GM23338 (cell line): Measurements from ENCODE around the gene CD46. TPM values are rescaled to one million over a fixed set of nuclear protein-coding genes. Genes with fewer than 3 reads are reported as not detected.

Source experiments
- ATAC-seq: fragments of 200-7000 bp; cut with Tn5 transposase; 3 replicates; pipeline ENCODE4 v1.9.1; 2020
- DNase-seq: peaks from one replicate; pipeline ENCODE4 v3.0.0-alpha.2; 2015; ENCODE audit warnings: low spot score
- H2AFZ ChIP-seq: fragments of 200-600 bp; sonication (generic); 2 replicates; pipeline ENCODE4 v1.8.0; 2016; ENCODE audit warnings: antibody characterized with exemption, mild to moderate bottlenecking, moderate library complexity
- H3F3A ChIP-seq: fragments of 200-600 bp; sonication (generic); replicated peaks from 2 replicates; pipeline ENCODE4 v1.8.0; 2017; ENCODE audit warnings: antibody characterized with exemption, mixed run types, low read depth
- H3K27ac ChIP-seq: fragments of 200-600 bp; sonication (generic); 2 replicates; pipeline ENCODE4 v1.6.1; 2016; ENCODE audit warnings: low read depth
- H3K27me3 ChIP-seq: fragments of 200-600 bp; sonication (generic); 2 replicates; pipeline ENCODE4 v1.8.0; 2016; ENCODE audit warnings: mild to moderate bottlenecking, mixed run types, moderate library complexity; ENCODE audit not compliant: insufficient read depth
- H3K36me3 ChIP-seq: fragments of 200-600 bp; sonication (generic); 2 replicates; pipeline ENCODE4 v1.8.0; 2016; ENCODE audit warnings: mild to moderate bottlenecking; ENCODE audit not compliant: insufficient read depth
- H3K4me1 ChIP-seq: fragments of 200-600 bp; sonication (generic); 2 replicates; pipeline ENCODE4 v1.8.0; 2016; ENCODE audit warnings: mild to moderate bottlenecking, moderate library complexity; ENCODE audit not compliant: insufficient read depth
- H3K4me2 ChIP-seq: fragments of 200-600 bp; sonication (generic); 2 replicates; pipeline ENCODE4 v1.7.1; 2017; ENCODE audit warnings: mixed run types
- H3K4me3 ChIP-seq: fragments of 200-600 bp; sonication (generic); 2 replicates; pipeline ENCODE4 v1.6.1; 2016; ENCODE audit warnings: mixed run types
- H3K79me2 ChIP-seq: fragments of 200-600 bp; sonication (generic); replicated peaks from 2 replicates; pipeline ENCODE4 v1.8.0; 2017; ENCODE audit warnings: mild to moderate bottlenecking; ENCODE audit not compliant: insufficient read depth
- H3K9me2 ChIP-seq: fragments of 200-600 bp; sonication (generic); 2 replicates; pipeline ENCODE4 v1.8.0; 2017; ENCODE audit not compliant: insufficient read depth
- H4K20me1 ChIP-seq: fragments of 200-600 bp; sonication (generic); replicated peaks from 2 replicates; pipeline ENCODE4 v1.8.0; 2017; ENCODE audit warnings: mild to moderate bottlenecking; ENCODE audit not compliant: insufficient read depth
- H3K27ac Mint-ChIP-seq: 2 replicates; pipeline ENCODE4 v1.8.0; 2020; ENCODE audit warnings: inconsistent platforms, mild to moderate bottlenecking, moderate library complexity, mixed read lengths
- H3K27me3 Mint-ChIP-seq: 3 replicates; pipeline ENCODE4 v1.8.0; 2022; ENCODE audit warnings: low read depth, mild to moderate bottlenecking, moderate library complexity, mixed read lengths, inconsistent platforms; ENCODE audit not compliant: insufficient read depth, poor library complexity
- H3K36me3 Mint-ChIP-seq: 3 replicates; pipeline ENCODE4 v1.8.0; 2021; ENCODE audit warnings: low read depth, mild to moderate bottlenecking, inconsistent platforms, moderate library complexity, mixed read lengths
- H3K4me1 Mint-ChIP-seq: 3 replicates; pipeline ENCODE4 v1.8.0; 2020; ENCODE audit warnings: mild to moderate bottlenecking, inconsistent platforms, mixed read lengths
- H3K4me3 Mint-ChIP-seq: 3 replicates; pipeline ENCODE4 v1.8.0; 2021; ENCODE audit warnings: moderate library complexity, mild to moderate bottlenecking, inconsistent platforms, mixed read lengths
- H3K9me3 Mint-ChIP-seq: 3 replicates; pipeline ENCODE4 v1.8.0; 2020; ENCODE audit warnings: moderate library complexity, mild to moderate bottlenecking, inconsistent platforms, mixed read lengths
- CREB1 ChIP-seq: fragments of 250-450 bp; sonication (Bioruptor Pico); IDR thresholded peaks from 2 replicates; pipeline ENCODE4 v1.5.0; 2020; ENCODE audit warnings: low read depth, mild to moderate bottlenecking, moderate library complexity
- EZH2 ChIP-seq: fragments of 200-600 bp; sonication (generic); IDR thresholded peaks from one replicate; pipeline ENCODE4 v1.8.0; 2017; ENCODE audit warnings: antibody characterized with exemption, mild to moderate bottlenecking, low read depth; ENCODE audit not compliant: unreplicated experiment
- EZH2phosphoT487 ChIP-seq: fragments of 200-600 bp; sonication (generic); IDR thresholded peaks from one replicate; pipeline ENCODE4 v1.8.1; 2018; ENCODE audit warnings: antibody characterized with exemption; ENCODE audit not compliant: unreplicated experiment
- JUNB ChIP-seq: IDR thresholded peaks from one replicate; pipeline ENCODE4 v1.6.1; 2016; ENCODE audit warnings: antibody characterized with exemption; ENCODE audit not compliant: unreplicated experiment
- NANOG ChIP-seq: IDR thresholded peaks from 2 replicates; pipeline ENCODE4 v1.6.1; 2016; ENCODE audit warnings: antibody characterized with exemption, borderline replicate concordance
- POLR2AphosphoS5 ChIP-seq: IDR thresholded peaks from 2 replicates; pipeline ENCODE4 v1.6.1; 2016; ENCODE audit warnings: antibody characterized with exemption, low read depth
- REST ChIP-seq: IDR thresholded peaks from one replicate; pipeline ENCODE4 v1.6.1; 2018; ENCODE audit warnings: antibody characterized with exemption; ENCODE audit not compliant: unreplicated experiment
- STAT1 ChIP-seq: IDR thresholded peaks from one replicate; pipeline ENCODE4 v1.6.1; 2016; ENCODE audit warnings: antibody characterized with exemption; ENCODE audit not compliant: unreplicated experiment
- ZNF114 ChIP-seq: fragments of 250-450 bp; sonication (Bioruptor Pico); IDR thresholded peaks from 2 replicates; pipeline ENCODE4 v1.5.0; 2020; ENCODE audit warnings: mild to moderate bottlenecking, moderate library complexity
- ZNF331 ChIP-seq: fragments of 250-450 bp; sonication (Bioruptor Pico); IDR thresholded peaks from 2 replicates; pipeline ENCODE4 v1.5.0; 2020; ENCODE audit warnings: low read depth, mild to moderate bottlenecking, moderate library complexity
- long read RNA-seq: library from polyadenylated mRNA; unstranded; transcript quantifications from one replicate; pipeline ENCODE4 v2.0.0, GENCODE V29; 2020; ENCODE audit not compliant: unreplicated experiment
- polyA plus RNA-seq: library from polyadenylated mRNA; unstranded; fragments of >200 nt; fragmentation: Nextera tagmentation; extraction: Ambion mirVana; gene quantifications from 2 replicates; pipeline ENCODE4 v1.2.1, GENCODE V29; 2016
- total RNA-seq: library from RNA; depleted of rRNA; stranded (reverse); fragments of >200 nt; shearing (Covaris generic); gene quantifications from 2 replicates; pipeline ENCODE4 v1.2.3, GENCODE V29; 2014; rRNA removed
- TF ChIP-seq, protein P1 (sequence below), 2 experiments: fragments of 200-600 bp in 1 of 2; sonication (generic) in 1 of 2; conservative IDR thresholded peaks; 2 replicates each; pipeline versions ENCODE4 v1.5.1 to v1.6.1; 2016 to 2017; ENCODE audit warnings: antibody characterized with exemption in 2 of 2, low read depth in 2 of 2, mild to moderate bottlenecking in 2 of 2, moderate library complexity in 1 of 2
- TF ChIP-seq, protein P2 (sequence below): fragments of 250-450 bp; sonication (Bioruptor Pico); IDR thresholded peaks from 2 replicates; pipeline ENCODE4 v1.5.0; 2020; ENCODE audit warnings: mild to moderate bottlenecking, moderate library complexity
- TF ChIP-seq, protein P3 (sequence below): IDR thresholded peaks from 2 replicates; pipeline ENCODE4 v1.6.1; 2016; ENCODE audit warnings: antibody characterized with exemption

The CD46 gene
- total RNA-seq (173 and 199 TPM in 2 replicates), polyA plus RNA-seq (173 and 209 TPM in 2 replicates)
- long read RNA-seq, transcript CD46-203 (12 exons, 3,233 nt), result major isoform, 9 of 34 reads
- long read RNA-seq, partial matches to known transcripts, result 11 of 34 reads
- long read RNA-seq, other reads (novel, unspliced or antisense), result 10 of 34 reads

DNA sequence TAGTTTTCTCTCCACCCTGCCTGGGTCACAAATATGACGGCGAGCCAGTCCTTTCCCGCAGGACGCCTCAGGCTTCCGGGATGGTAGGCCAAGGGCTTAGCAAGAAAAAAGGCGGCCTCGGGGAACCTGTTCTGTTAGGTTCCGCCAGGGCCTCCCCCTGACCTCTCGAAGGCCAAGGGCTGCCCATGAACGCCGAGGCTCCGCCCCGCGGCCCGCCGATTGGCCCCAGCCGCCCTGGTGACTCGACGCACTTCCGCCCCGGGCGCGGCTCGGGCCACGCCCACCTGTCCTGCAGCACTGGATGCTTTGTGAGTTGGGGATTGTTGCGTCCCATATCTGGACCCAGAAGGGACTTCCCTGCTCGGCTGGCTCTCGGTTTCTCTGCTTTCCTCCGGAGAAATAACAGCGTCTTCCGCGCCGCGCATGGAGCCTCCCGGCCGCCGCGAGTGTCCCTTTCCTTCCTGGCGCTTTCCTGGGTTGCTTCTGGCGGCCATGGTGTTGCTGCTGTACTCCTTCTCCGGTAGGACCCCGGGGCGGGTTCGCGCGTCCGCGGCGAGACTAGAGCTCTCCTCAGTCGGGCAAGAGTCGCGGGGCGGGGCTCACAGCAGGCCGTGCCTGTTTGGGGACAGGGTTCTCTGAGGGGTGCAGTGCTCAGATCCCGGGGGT lies at the start of gene CD46:
CD46 (plus strand) TSS at position 265 of the 666 bp plus-strand sequence; CDS start at position 424, 159 bp downstream.
- ATAC-seq (peak; percentile 95), DNase-seq (peak; percentile 98)
- Mint-ChIP-seq H3K4me3 (peak within 1 kb of the TSS; percentile 100), H3K27ac (peak within 1 kb of the TSS; percentile 99), H3K36me3 (peaks cover 9% of the 10 kb centered on the region; the same call in 2 of the 3 replicates), H3K9me3 (no peaks in the 10 kb centered on the region), H3K27me3 (peaks cover 6% of the 10 kb centered on the region), H3K4me1 (peaks cover 52% of the 10 kb centered on the region)
- Histone ChIP-seq H3K36me3 (no peaks in the 10 kb centered on the region), H3K4me1 (peaks cover 62% of the 10 kb centered on the region), H2AFZ (peak within 1 kb of the TSS; percentile 95), H3K9me2 (no peaks in the 10 kb centered on the region; the same call in 1 of the 2 replicates), H4K20me1 (peaks cover 36% of the 10 kb centered on the region), H3K4me2 (peak within 1 kb of the TSS; percentile 83), H3K27me3 (no peaks in the 10 kb centered on the region), H3K79me2 (peaks cover 63% of the 10 kb centered on the region), H3K27ac (peak within 1 kb of the TSS; percentile 96), H3K4me3 (peak within 1 kb of the TSS; percentile 95), H3F3A (no peaks in the 10 kb centered on the region)
- TF ChIP-seq REST (no peak), NANOG (no peak), POLR2AphosphoS5 (peak; percentile 93), CREB1 (CRISPR knock-in tag) (peak; percentile 77), ZNF331 (CRISPR knock-in tag) (no peak), EZH2 (no peak), JUNB (no peak), ZNF114 (CRISPR knock-in tag) (no peak), STAT1 (no peak), EZH2phosphoT487 (no peak)
- TF ChIP-seq, protein P1, sequence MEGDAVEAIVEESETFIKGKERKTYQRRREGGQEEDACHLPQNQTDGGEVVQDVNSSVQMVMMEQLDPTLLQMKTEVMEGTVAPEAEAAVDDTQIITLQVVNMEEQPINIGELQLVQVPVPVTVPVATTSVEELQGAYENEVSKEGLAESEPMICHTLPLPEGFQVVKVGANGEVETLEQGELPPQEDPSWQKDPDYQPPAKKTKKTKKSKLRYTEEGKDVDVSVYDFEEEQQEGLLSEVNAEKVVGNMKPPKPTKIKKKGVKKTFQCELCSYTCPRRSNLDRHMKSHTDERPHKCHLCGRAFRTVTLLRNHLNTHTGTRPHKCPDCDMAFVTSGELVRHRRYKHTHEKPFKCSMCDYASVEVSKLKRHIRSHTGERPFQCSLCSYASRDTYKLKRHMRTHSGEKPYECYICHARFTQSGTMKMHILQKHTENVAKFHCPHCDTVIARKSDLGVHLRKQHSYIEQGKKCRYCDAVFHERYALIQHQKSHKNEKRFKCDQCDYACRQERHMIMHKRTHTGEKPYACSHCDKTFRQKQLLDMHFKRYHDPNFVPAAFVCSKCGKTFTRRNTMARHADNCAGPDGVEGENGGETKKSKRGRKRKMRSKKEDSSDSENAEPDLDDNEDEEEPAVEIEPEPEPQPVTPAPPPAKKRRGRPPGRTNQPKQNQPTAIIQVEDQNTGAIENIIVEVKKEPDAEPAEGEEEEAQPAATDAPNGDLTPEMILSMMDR (conservative IDR thresholded peaks at IDR 0.05; ENCODE audit: low read depth in 2 of 2), result no peak
- TF ChIP-seq, protein P2, sequence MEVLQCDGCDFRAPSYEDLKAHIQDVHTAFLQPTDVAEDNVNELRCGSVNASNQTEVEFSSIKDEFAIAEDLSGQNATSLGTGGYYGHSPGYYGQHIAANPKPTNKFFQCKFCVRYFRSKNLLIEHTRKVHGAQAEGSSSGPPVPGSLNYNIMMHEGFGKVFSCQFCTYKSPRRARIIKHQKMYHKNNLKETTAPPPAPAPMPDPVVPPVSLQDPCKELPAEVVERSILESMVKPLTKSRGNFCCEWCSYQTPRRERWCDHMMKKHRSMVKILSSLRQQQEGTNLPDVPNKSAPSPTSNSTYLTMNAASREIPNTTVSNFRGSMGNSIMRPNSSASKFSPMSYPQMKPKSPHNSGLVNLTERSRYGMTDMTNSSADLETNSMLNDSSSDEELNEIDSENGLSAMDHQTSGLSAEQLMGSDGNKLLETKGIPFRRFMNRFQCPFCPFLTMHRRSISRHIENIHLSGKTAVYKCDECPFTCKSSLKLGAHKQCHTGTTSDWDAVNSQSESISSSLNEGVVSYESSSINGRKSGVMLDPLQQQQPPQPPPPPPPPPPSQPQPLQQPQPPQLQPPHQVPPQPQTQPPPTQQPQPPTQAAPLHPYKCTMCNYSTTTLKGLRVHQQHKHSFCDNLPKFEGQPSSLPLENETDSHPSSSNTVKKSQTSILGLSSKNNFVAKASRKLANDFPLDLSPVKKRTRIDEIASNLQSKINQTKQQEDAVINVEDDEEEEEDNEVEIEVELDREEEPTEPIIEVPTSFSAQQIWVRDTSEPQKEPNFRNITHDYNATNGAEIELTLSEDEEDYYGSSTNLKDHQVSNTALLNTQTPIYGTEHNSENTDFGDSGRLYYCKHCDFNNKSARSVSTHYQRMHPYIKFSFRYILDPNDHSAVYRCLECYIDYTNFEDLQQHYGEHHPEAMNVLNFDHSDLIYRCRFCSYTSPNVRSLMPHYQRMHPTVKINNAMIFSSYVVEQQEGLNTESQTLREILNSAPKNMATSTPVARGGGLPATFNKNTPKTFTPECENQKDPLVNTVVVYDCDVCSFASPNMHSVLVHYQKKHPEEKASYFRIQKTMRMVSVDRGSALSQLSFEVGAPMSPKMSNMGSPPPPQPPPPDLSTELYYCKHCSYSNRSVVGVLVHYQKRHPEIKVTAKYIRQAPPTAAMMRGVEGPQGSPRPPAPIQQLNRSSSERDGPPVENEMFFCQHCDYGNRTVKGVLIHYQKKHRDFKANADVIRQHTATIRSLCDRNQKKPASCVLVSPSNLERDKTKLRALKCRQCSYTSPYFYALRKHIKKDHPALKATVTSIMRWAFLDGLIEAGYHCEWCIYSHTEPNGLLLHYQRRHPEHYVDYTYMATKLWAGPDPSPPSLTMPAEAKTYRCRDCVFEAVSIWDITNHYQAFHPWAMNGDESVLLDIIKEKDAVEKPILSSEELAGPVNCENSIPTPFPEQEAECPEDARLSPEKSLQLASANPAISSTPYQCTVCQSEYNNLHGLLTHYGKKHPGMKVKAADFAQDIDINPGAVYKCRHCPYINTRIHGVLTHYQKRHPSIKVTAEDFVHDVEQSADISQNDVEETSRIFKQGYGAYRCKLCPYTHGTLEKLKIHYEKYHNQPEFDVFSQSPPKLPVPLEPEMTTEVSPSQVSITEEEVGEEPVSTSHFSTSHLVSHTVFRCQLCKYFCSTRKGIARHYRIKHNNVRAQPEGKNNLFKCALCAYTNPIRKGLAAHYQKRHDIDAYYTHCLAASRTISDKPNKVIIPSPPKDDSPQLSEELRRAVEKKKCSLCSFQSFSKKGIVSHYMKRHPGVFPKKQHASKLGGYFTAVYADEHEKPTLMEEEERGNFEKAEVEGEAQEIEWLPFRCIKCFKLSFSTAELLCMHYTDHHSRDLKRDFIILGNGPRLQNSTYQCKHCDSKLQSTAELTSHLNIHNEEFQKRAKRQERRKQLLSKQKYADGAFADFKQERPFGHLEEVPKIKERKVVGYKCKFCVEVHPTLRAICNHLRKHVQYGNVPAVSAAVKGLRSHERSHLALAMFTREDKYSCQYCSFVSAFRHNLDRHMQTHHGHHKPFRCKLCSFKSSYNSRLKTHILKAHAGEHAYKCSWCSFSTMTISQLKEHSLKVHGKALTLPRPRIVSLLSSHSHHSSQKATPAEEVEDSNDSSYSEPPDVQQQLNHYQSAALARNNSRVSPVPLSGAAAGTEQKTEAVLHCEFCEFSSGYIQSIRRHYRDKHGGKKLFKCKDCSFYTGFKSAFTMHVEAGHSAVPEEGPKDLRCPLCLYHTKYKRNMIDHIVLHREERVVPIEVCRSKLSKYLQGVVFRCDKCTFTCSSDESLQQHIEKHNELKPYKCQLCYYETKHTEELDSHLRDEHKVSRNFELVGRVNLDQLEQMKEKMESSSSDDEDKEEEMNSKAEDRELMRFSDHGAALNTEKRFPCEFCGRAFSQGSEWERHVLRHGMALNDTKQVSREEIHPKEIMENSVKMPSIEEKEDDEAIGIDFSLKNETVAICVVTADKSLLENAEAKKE (CRISPR knock-in tag), result no peak
- TF ChIP-seq, protein P3, sequence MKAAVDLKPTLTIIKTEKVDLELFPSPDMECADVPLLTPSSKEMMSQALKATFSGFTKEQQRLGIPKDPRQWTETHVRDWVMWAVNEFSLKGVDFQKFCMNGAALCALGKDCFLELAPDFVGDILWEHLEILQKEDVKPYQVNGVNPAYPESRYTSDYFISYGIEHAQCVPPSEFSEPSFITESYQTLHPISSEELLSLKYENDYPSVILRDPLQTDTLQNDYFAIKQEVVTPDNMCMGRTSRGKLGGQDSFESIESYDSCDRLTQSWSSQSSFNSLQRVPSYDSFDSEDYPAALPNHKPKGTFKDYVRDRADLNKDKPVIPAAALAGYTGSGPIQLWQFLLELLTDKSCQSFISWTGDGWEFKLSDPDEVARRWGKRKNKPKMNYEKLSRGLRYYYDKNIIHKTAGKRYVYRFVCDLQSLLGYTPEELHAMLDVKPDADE, result peak; percentile 61
